Measurements from ENCODE around the gene GLYR1.
"Not testable (repeated sequence)": the region's sequence is repeated elsewhere in the genome, so short reads cannot be mapped to it uniquely, and the experiment has no call there.

GLYR1 gene

DNA sequence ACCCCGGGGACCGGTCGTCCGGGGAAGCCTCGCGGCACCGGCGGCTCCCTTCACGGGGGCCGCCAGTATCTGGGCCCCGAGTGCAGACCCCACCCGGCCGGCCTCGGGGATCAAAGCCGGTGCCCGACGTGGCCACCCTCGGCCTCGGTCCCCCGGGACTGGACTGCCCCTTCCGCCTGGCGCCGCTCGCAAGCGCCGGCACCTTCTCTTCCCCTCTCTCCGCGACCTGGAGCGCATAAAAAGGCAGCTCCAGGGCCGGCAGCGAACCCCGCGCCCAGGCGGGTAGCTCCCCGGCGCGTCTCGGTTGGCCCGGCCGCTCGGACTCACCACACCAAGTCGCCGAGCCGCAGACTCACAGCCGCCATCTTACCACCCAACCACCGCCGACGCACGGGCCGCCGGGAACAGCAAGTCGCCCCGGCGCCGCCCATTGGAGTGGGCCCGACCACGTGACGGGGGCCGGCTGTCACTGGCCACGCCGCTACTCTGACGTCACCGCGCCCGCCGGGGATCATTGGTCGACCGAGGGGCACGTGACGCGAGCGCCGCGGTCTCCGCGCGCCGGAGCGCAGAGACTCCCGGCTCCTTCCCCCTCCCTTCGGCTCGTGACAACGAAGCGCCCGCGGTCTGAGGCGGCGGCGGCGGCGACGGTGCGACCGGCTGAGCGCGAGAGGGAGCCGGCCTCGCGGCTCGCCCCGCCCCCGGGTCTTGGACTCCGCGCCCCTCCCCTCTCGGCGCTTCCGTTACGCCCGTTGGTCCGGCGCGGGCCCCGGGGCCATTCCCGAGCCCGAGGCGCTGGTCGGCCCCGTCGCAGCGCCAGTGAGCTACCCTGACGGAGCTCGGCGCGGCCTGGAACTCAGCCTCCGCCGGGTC lies at the start of gene GLYR1, which contains the start of gene UBN1:
TSS of gene GLYR1 (minus strand) at position 388 of the 873 bp plus-strand sequence. CDS start at position 365, 23 bp downstream.
TSS of gene UBN1 (plus strand) at position 581 of the 873 bp plus-strand sequence. CDS start 5,437 bp downstream, outside the sequence.
- peak; percentile 99 to 100 (median 100) for DNase-seq (ENCODE audit: low read depth in 4 of 4, low spot score in 1 of 4)

DNA sequence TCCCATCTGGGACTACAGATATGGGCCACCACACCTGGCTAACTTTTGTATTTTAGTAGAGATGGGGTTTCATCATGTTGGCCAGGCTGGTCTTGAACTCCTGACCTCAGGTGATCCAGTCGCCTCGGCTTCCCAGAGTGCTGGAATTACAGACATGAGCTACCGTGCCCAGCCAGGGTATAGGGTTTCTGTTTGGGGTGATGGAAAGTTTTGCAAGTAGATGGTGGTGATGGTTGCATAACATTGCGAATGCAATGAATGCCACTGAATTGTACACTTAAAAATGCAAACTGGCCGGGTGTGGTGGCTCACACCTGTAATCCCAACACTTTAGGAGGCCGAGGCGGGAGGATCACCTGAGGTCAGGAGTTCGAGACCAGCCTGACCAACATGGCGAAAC lies 49.7 kb upstream of the GLYR1 start:
- not testable (repeated sequence) for DNase-seq (ENCODE audit: low read depth in 4 of 4, low spot score in 1 of 4)

- no peak for DNase-seq (ENCODE audit: low read depth in 4 of 4, low spot score in 1 of 4)
Observed at GRCh38 chr16:4895366-4895765, 48.3 kb upstream of the GLYR1 start.

GRCh38 chr16:4894276-4895150 lies 47.4 kb upstream of the GLYR1 start:
- no peak for DNase-seq (ENCODE audit: low read depth in 4 of 4, low spot score in 1 of 4)

DNA sequence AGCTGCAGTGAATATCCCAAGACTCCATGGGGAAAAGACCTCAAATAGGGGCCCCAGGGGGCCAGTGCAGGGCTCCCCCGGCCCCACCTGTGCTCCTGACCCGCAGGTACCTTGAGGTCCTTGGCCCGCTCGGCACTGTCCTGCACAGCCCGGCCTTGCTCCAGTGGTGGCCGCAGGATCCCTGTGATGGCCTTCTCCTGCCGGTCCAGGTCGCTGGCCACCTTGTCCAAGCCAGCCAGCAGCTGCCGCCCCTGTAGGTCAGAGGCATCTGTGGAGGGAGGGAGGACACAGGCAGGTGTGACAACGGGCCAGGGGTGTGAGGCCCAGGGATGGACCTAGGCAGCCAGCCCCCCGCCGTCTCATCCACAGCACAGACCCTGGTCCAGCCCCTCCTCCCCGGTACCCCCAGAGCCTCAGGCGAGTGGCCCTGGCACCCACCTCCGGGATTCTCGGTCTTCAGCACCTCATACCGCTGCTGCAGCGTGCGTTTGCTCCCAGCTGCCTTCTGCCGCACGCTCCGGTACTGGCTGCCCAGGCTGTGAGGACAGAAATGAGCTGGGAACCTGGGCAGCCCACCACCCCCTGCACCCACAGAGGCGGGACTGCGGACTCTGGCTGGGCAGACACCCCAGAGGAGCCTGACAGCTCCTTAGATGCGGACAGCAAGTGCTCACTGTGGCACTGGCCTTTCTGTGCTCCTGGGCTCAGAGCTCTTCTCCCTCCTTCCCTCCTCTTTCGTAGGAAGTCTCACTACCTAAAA lies 46.2 kb upstream of the GLYR1 start:
- DNase-seq (ENCODE audit: low read depth in 4 of 4, low spot score in 1 of 4), result no peak

GRCh38 chr16:4892361-4893102 lies 45.4 kb upstream of the GLYR1 start:
- no peak for DNase-seq (ENCODE audit: low read depth in 4 of 4, low spot score in 1 of 4)

DNA sequence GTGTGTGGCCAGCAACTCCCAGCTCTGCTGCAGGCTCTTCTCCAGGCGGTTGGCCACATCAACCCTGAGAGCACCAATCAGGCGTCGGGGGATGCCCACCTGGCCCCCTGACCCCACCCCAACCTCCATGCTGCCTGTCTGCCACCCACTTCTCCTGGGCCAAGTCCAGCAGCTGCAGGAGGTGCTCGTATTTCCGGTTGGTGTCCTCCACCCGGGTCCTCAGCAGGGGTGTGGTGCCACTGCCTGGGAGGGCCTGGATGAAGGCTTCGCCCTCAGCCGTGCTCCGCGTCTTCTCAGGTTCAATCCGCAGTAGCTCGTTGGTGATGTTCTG lies 44.8 kb upstream of the GLYR1 start:
- no peak for DNase-seq (ENCODE audit: low read depth in 4 of 4, low spot score in 1 of 4)

DNA sequence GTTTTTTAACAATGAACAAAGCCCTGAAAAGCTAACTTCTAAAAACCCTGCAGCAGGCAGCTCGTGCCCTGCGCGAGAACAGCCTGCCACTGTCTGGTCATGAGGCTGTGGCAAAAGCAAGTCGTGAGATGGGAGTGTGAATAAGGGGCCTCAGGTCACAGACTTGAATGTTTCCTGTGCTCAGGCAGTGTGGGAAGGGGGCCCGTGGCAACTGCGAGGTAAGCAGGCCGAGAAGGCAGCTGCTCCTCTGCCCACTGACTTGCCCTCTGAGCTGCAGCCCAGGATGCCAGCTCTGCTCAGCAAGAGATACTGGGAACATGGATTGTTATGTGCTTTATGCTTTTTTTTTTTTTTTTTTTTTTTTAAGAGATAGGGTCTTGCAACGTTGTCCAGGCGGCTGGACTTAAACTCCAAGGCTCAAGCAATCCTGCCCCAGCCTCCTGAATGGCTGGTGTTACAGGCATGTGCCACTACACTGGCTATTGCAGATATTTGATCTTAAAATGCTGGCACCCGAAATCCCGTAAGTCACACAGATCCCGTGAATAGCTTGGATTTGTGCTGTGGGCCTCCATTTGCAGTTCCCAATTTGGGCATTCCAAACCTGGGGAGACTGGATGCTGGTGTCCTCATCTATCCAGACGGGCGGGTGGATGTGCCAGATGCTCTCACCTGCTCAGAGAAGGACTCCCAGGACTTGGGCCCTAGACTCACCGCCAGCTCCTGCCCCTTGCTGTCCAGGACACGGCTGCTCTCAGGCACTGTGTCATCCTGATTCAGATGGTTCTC lies 44.2 kb upstream of the GLYR1 start:
- no peak for DNase-seq (ENCODE audit: low read depth in 4 of 4, low spot score in 1 of 4)

- no peak for DNase-seq (ENCODE audit: low read depth in 4 of 4, low spot score in 1 of 4)
Observed at GRCh38 chr16:4890686-4891085, 43.6 kb upstream of the GLYR1 start.

- no peak for DNase-seq (ENCODE audit: low read depth in 4 of 4, low spot score in 1 of 4)
Observed at GRCh38 chr16:4890026-4890425, 42.9 kb upstream of the GLYR1 start.

DNA sequence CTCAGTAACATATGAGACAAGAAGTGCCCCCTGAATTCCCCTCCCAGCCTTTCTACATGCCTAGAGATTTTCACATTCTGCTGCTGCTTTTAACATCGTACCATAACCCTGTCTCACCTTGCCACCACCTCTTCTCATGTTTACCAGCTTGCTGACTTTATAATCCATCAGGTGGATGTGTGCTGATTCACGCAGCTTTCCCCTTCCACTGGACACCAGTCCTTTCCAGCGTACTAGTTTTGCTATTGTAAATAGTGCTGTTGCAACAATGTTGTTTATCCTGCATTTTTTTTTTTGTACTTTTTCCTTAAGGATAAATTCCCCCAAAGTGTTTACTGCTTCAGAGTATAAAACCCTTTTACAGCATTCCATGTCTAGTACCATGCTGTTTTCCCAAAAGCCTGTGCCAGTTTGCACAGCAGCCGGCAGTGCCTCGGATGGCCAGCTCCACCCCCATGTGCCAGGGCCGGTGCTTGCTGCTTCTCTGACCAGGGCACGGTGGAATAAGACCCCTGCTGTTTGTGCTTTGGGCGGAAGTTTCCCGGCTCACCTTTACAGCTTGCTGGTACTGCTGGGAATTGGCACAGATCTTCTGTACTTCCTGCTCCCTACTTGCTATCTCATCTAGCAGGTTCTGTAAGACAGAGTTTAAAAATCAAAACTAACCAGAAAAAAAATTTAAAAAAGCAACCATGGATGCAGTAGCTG lies 41.5 kb upstream of the GLYR1 start:
- no peak for DNase-seq (ENCODE audit: low read depth in 4 of 4, low spot score in 1 of 4)

- DNase-seq (ENCODE audit: low read depth in 4 of 4, low spot score in 1 of 4), result no peak
Observed at GRCh38 chr16:4886151-4886550, 39.1 kb upstream of the GLYR1 start.

GRCh38 chr16:4884972-4885874 lies 38.1 kb upstream of the GLYR1 start:
- no peak for DNase-seq (ENCODE audit: low read depth in 4 of 4, low spot score in 1 of 4)

- DNase-seq (ENCODE audit: low read depth in 4 of 4, low spot score in 1 of 4), result no peak
Observed at GRCh38 chr16:4884209-4884608, 37.1 kb upstream of the GLYR1 start.

- DNase-seq (ENCODE audit: low read depth in 4 of 4, low spot score in 1 of 4), result no peak
Observed at GRCh38 chr16:4883501-4883900, 36.4 kb upstream of the GLYR1 start.

GRCh38 chr16:4882633-4883285 lies 35.7 kb upstream of the GLYR1 start:
- no peak for DNase-seq (ENCODE audit: low read depth in 4 of 4, low spot score in 1 of 4)

GRCh38 chr16:4882000-4882632 lies 35.0 kb upstream of the GLYR1 start:
- no peak for DNase-seq (ENCODE audit: low read depth in 4 of 4, low spot score in 1 of 4)

Data from stimulated activated CD4-positive, alpha-beta T cell treated with anti-CD3 and anti-CD28 coated beads, Interleukin-1b, Interleukin-23, amount 100 ng/mL, for 24 hours (primary cell).